HepG2 (cell line): ENCODE results near the gene CTNNBIP1. TPM values are rescaled to one million over a fixed set of nuclear protein-coding genes. Genes with fewer than 3 reads are reported as not detected.

ENCODE experiments used
- CEBPB ChIP-seq: IDR thresholded peaks from 2 replicates; pipeline ENCODE4 v1.6.1; 2011; ENCODE audit warnings: low read depth, low read length, improper control_type of control experiment, borderline replicate concordance
- DPF2 ChIP-seq: sonication (generic); formaldehyde crosslinking; IDR thresholded peaks from 2 replicates; pipeline ENCODE4 v1.4.0; 2020; ENCODE audit warnings: mild to moderate bottlenecking, low read depth, missing genetic modification reagents, borderline replicate concordance
- ETV5 ChIP-seq: IDR thresholded peaks from 2 replicates; pipeline ENCODE4 v1.6.1; 2018; ENCODE audit warnings: missing biosample characterization, missing genetic modification reagents, inconsistent platforms, borderline replicate concordance
- EZH2 ChIP-seq: conservative IDR thresholded peaks from 2 replicates; pipeline ENCODE4 v1.6.1; 2012; ENCODE audit warnings: mild to moderate bottlenecking, low read depth, low read length, moderate library complexity
- FOXA3 ChIP-seq: IDR thresholded peaks from 2 replicates; pipeline ENCODE4 v1.6.1; 2016; ENCODE audit warnings: missing genetic modification reagents, missing compliant biosample characterization
- MED8 ChIP-seq: sonication (generic); formaldehyde crosslinking; IDR thresholded peaks from 2 replicates; pipeline ENCODE4 v1.8.1; 2023; ENCODE audit warnings: mild to moderate bottlenecking, missing genetic modification reagents; ENCODE audit not compliant: insufficient replicate concordance
- NFKB2 ChIP-seq: sonication (generic); formaldehyde crosslinking; IDR thresholded peaks from 2 replicates; pipeline ENCODE4 v1.4.0; 2020; ENCODE audit warnings: missing genetic modification reagents, borderline replicate concordance
- STAG1 ChIP-seq: sonication (generic); formaldehyde crosslinking; IDR thresholded peaks from 2 replicates; pipeline ENCODE4 v1.4.0; 2020; ENCODE audit warnings: missing genetic modification reagents
- STAT5B ChIP-seq: sonication (generic); formaldehyde crosslinking; IDR thresholded peaks from 2 replicates; pipeline ENCODE4 v1.4.0; 2020; ENCODE audit warnings: missing genetic modification reagents
- ZBTB8A ChIP-seq: sonication (generic); formaldehyde crosslinking; IDR thresholded peaks from 2 replicates; pipeline ENCODE4 v1.4.0; 2020; ENCODE audit warnings: mild to moderate bottlenecking, low read depth, missing genetic modification reagents, borderline replicate concordance
- ZNF264 ChIP-seq: sonication (generic); formaldehyde crosslinking; IDR thresholded peaks from 2 replicates; pipeline ENCODE4 v1.4.0; 2020; ENCODE audit warnings: missing genetic modification reagents
- ZNF678 ChIP-seq: sonication (generic); formaldehyde crosslinking; IDR thresholded peaks from 2 replicates; pipeline ENCODE4 v1.4.0; 2020; ENCODE audit warnings: mild to moderate bottlenecking, missing genetic modification reagents
- ZNF879 ChIP-seq: sonication (generic); formaldehyde crosslinking; IDR thresholded peaks from 2 replicates; pipeline ENCODE4 v1.8.1; 2023; ENCODE audit warnings: missing genetic modification reagents
- polyA plus RNA-seq, 8 experiments: library from polyadenylated mRNA; depleted of rRNA in 3 of 8; stranded (reverse) in 7 of 8; unstranded in 1 of 8; fragments of >200 nt; fragmentation: Illumina TruSeq in 4 of 8; extraction: Trizol in 4 of 8; gene quantifications; 2 replicates each; pipeline versions ENCODE4 v1.2.1 to v1.2.3, GENCODE V29; 2011 to 2016; ENCODE audit warnings: low read depth in 4 of 8, missing spikeins in 1 of 8, mixed read lengths in 1 of 8; ENCODE audit not compliant: insufficient read depth in 1 of 8
- total RNA-seq, 5 experiments: library from RNA; depleted of rRNA; stranded (reverse); fragments of >200 nt; fragmentation: Illumina TruSeq; extraction: Trizol; gene quantifications; 2 replicates each; pipeline ENCODE4 v1.2.3, GENCODE V29; 2016; ENCODE audit warnings: low read depth in 1 of 5
- TF ChIP-seq, protein P1 (sequence below), 2 experiments: IDR thresholded peaks; 2 replicates each; pipeline ENCODE4 v1.6.1; 2011 to 2012; ENCODE audit warnings: low read length in 2 of 2, borderline replicate concordance in 1 of 2, low read depth in 1 of 2, mild to moderate bottlenecking in 1 of 2, moderate library complexity in 1 of 2
- TF ChIP-seq, protein P2 (sequence below): sonication (generic); formaldehyde crosslinking; IDR thresholded peaks from 2 replicates; pipeline ENCODE4 v1.5.0; 2020; ENCODE audit warnings: missing genetic modification reagents
- TF ChIP-seq, protein P3 (sequence below): sonication (generic); formaldehyde crosslinking; IDR thresholded peaks from 2 replicates; pipeline ENCODE4 v1.4.0; 2020; ENCODE audit warnings: missing genetic modification reagents
- TF ChIP-seq, protein P4 (sequence below): sonication (generic); formaldehyde crosslinking; IDR thresholded peaks from 2 replicates; pipeline ENCODE4 v1.5.0; 2020; ENCODE audit warnings: missing genetic modification reagents
- TF ChIP-seq, protein P5 (sequence below): sonication (generic); formaldehyde crosslinking; conservative IDR thresholded peaks from 2 replicates; pipeline ENCODE4 v1.8.0; 2022; ENCODE audit warnings: missing genetic modification reagents

The CTNNBIP1 gene
- total and polyA plus RNA-seq, 2 of the 13 experiments (the other 11 are each of a cell fraction or from before 2014, with no cell fraction given), result 71.7 to 83.0 TPM

DNA sequence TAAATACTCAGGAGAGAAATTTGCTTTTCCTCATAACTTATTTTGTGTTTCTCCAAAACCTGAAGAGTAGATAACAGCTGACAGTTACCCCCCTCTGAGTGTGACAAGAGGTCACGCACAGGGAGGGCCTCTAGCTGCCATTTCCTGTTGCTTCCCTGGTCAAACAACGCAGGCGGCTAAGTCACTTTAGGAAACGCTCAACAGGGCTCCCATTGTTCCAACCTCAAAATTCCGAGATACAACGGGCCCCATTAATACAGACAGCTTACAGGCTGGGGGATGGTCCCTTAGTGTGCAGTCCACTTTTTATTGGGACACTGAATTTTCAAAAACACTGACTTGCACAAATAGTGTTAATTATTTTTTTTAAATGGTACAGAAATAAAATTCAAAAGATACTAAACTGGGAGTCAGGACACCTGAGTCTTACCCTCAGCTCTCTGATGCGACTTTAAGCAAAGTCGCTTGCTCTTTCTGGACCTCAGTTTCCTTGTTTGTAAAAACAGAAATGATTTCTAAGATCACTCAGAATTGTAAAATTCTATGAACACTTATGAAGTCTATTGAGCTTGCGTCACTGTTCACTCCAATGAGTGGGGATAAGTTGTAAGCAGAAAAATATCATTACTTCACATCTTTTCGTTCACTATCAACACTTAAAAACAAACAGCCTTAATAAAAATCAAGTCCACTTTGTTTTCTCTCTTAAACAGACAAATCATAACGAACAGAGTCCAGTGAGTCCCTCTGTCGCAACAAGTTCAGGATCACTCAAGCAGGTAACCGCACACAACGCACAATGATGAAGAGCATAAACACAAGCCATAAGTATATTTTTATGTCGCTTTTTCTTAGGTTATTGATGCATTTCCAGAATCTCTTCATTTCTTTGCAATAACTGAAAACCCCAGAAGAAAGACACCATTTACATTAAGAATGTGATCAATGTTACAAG is 19.6 kb upstream of the CTNNBIP1 start (continued):
- TF ChIP-seq, protein P1, sequence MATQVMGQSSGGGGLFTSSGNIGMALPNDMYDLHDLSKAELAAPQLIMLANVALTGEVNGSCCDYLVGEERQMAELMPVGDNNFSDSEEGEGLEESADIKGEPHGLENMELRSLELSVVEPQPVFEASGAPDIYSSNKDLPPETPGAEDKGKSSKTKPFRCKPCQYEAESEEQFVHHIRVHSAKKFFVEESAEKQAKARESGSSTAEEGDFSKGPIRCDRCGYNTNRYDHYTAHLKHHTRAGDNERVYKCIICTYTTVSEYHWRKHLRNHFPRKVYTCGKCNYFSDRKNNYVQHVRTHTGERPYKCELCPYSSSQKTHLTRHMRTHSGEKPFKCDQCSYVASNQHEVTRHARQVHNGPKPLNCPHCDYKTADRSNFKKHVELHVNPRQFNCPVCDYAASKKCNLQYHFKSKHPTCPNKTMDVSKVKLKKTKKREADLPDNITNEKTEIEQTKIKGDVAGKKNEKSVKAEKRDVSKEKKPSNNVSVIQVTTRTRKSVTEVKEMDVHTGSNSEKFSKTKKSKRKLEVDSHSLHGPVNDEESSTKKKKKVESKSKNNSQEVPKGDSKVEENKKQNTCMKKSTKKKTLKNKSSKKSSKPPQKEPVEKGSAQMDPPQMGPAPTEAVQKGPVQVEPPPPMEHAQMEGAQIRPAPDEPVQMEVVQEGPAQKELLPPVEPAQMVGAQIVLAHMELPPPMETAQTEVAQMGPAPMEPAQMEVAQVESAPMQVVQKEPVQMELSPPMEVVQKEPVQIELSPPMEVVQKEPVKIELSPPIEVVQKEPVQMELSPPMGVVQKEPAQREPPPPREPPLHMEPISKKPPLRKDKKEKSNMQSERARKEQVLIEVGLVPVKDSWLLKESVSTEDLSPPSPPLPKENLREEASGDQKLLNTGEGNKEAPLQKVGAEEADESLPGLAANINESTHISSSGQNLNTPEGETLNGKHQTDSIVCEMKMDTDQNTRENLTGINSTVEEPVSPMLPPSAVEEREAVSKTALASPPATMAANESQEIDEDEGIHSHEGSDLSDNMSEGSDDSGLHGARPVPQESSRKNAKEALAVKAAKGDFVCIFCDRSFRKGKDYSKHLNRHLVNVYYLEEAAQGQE (IDR thresholded peaks at IDR 0.05; ENCODE audit: borderline replicate concordance in 1 of 2, low read depth in 1 of 2, low read length in 2 of 2), result peak in 1 of 2 experiments; percentile 62; a peak in 1 of 4 replicates
- TF ChIP-seq STAG1 (CRISPR knock-in tag) (no peak), STAT5B (CRISPR knock-in tag) (no peak), ZBTB8A (CRISPR knock-in tag) (no peak), CEBPB (peak; percentile 90), ZNF678 (CRISPR knock-in tag) (no peak), ZNF879 (CRISPR knock-in tag) (no peak), EZH2 (no peak), FOXA3 (CRISPR knock-in tag) (peak; percentile 86), MED8 (CRISPR knock-in tag) (peak; percentile 66), DPF2 (CRISPR knock-in tag) (peak; percentile 83), NFKB2 (no peak), ZNF264 (CRISPR knock-in tag) (peak; percentile 71), ETV5 (CRISPR knock-in tag) (peak; percentile 98)
- TF ChIP-seq, protein P2, sequence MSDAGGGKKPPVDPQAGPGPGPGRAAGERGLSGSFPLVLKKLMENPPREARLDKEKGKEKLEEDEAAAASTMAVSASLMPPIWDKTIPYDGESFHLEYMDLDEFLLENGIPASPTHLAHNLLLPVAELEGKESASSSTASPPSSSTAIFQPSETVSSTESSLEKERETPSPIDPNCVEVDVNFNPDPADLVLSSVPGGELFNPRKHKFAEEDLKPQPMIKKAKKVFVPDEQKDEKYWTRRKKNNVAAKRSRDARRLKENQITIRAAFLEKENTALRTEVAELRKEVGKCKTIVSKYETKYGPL (CRISPR knock-in tag), result no peak
- TF ChIP-seq, protein P3, sequence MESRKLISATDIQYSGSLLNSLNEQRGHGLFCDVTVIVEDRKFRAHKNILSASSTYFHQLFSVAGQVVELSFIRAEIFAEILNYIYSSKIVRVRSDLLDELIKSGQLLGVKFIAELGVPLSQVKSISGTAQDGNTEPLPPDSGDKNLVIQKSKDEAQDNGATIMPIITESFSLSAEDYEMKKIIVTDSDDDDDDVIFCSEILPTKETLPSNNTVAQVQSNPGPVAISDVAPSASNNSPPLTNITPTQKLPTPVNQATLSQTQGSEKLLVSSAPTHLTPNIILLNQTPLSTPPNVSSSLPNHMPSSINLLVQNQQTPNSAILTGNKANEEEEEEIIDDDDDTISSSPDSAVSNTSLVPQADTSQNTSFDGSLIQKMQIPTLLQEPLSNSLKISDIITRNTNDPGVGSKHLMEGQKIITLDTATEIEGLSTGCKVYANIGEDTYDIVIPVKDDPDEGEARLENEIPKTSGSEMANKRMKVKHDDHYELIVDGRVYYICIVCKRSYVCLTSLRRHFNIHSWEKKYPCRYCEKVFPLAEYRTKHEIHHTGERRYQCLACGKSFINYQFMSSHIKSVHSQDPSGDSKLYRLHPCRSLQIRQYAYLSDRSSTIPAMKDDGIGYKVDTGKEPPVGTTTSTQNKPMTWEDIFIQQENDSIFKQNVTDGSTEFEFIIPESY (CRISPR knock-in tag), result peak; percentile 49; the same call in 1 of the 2 replicates
- TF ChIP-seq, protein P4, sequence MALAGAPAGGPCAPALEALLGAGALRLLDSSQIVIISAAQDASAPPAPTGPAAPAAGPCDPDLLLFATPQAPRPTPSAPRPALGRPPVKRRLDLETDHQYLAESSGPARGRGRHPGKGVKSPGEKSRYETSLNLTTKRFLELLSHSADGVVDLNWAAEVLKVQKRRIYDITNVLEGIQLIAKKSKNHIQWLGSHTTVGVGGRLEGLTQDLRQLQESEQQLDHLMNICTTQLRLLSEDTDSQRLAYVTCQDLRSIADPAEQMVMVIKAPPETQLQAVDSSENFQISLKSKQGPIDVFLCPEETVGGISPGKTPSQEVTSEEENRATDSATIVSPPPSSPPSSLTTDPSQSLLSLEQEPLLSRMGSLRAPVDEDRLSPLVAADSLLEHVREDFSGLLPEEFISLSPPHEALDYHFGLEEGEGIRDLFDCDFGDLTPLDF (CRISPR knock-in tag), result 0 out of 2 replicates have a peak, but pooled peaks have one; percentile 39
- TF ChIP-seq, protein P5, sequence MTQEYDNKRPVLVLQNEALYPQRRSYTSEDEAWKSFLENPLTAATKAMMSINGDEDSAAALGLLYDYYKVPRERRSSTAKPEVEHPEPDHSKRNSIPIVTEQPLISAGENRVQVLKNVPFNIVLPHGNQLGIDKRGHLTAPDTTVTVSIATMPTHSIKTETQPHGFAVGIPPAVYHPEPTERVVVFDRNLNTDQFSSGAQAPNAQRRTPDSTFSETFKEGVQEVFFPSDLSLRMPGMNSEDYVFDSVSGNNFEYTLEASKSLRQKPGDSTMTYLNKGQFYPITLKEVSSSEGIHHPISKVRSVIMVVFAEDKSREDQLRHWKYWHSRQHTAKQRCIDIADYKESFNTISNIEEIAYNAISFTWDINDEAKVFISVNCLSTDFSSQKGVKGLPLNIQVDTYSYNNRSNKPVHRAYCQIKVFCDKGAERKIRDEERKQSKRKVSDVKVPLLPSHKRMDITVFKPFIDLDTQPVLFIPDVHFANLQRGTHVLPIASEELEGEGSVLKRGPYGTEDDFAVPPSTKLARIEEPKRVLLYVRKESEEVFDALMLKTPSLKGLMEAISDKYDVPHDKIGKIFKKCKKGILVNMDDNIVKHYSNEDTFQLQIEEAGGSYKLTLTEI (CRISPR knock-in tag), result no peak
